SK-N-SH (cell line): ENCODE measurements around the gene RABGAP1L. TPM values are rescaled to one million over a fixed set of nuclear protein-coding genes. Genes with fewer than 3 reads are reported as not detected.

Experiments used
- CTCF ChIA-PET: fragments of 300-600, 350-600 bp; formaldehyde crosslinking; extraction: SDS; loops from one replicate; lab custom pipeline; 2021; lab: Yijun Ruan, JAX
- POLR2A ChIA-PET: fragments of 350-600 bp; sonication (Branson Sonifier 250); formaldehyde crosslinking; extraction: SDS; loops from one replicate; lab custom pipeline; 2020; ENCODE audit warnings: antibody characterized with exemption, inconsistent platforms; lab: Yijun Ruan, JAX
- DNase-seq: peaks from one replicate; pipeline ENCODE4 v3.0.0; 2012
- H2AFZ ChIP-seq: fragments of 200-600 bp; sonication (generic); 2 replicates; pipeline ENCODE4 v1.8.1; 2016; ENCODE audit warnings: antibody characterized with exemption, mild to moderate bottlenecking, low read depth
- H3F3A ChIP-seq: fragments of 200-600 bp; sonication (generic); replicated peaks from 2 replicates; pipeline ENCODE3; 2016; ENCODE audit warnings: antibody characterized with exemption, mild to moderate bottlenecking; ENCODE audit not compliant: insufficient read depth
- H3K27ac ChIP-seq, 2 experiments: fragments of 200-500 bp in 1 of 2; fragments of 200-600 bp in 1 of 2; sonication (Bioruptor generic) in 1 of 2; sonication (generic), shearing (Covaris generic) in 1 of 2; 2 replicates each; pipeline versions ENCODE4 v1.5.1 to v1.6.1; 2014 to 2016; ENCODE audit warnings: low read depth in 2 of 2, inconsistent platforms in 1 of 2, low read length in 1 of 2, mild to moderate bottlenecking in 1 of 2, mixed read lengths in 1 of 2
- H3K27me3 ChIP-seq: fragments of 200-600 bp; sonication (generic), shearing (Covaris generic); 2 replicates; pipeline ENCODE4 v1.6.1; 2016; ENCODE audit warnings: mixed run types; ENCODE audit not compliant: insufficient read depth
- H3K36me3 ChIP-seq, 2 experiments: fragments of 200-500 bp in 1 of 2; fragments of 200-600 bp in 1 of 2; sonication (Bioruptor generic) in 1 of 2; sonication (generic) in 1 of 2; replicated peaks in 1 of 2; 2 replicates each; pipeline versions ENCODE3 to v1.5.1; 2014 to 2016; ENCODE audit warnings: low read length in 1 of 2, mild to moderate bottlenecking in 1 of 2; ENCODE audit not compliant: insufficient read depth in 2 of 2, control insufficient read depth in 1 of 2
- H3K4me1 ChIP-seq, 2 experiments: fragments of 200-500 bp in 1 of 2; fragments of 200-600 bp in 1 of 2; sonication (Bioruptor generic) in 1 of 2; sonication (generic), shearing (Covaris generic) in 1 of 2; 2 replicates each; pipeline versions ENCODE4 v1.5.1 to v1.6.1; 2014 to 2016; ENCODE audit warnings: low read depth in 1 of 2, low read length in 1 of 2, mixed run types in 1 of 2; ENCODE audit not compliant: insufficient read depth in 2 of 2, control insufficient read depth in 1 of 2
- H3K4me2 ChIP-seq: fragments of 200-600 bp; sonication (generic), shearing (Covaris generic); 2 replicates; pipeline ENCODE4 v1.6.1; 2017; ENCODE audit warnings: mixed run types
- H3K4me3 ChIP-seq, 2 experiments: fragments of 200-500 bp in 1 of 2; fragments of 200-600 bp in 1 of 2; sonication (Bioruptor generic) in 1 of 2; sonication (generic), shearing (Covaris generic) in 1 of 2; 2 replicates each; pipeline versions ENCODE4 v1.5.1 to v1.8.1; 2014 to 2016; ENCODE audit warnings: low read depth in 2 of 2, inconsistent platforms in 1 of 2, low read length in 1 of 2, mild to moderate bottlenecking in 1 of 2, mixed read lengths in 1 of 2, moderate library complexity in 1 of 2
- H3K79me2 ChIP-seq: fragments of 200-600 bp; sonication (generic); 2 replicates; pipeline ENCODE4 v1.8.1; 2017; ENCODE audit warnings: mild to moderate bottlenecking; ENCODE audit not compliant: insufficient read depth
- H3K9ac ChIP-seq: fragments of 200-600 bp; sonication (generic); 2 replicates; pipeline ENCODE4 v1.6.1; 2017; ENCODE audit warnings: mixed run types
- H3K9me2 ChIP-seq: fragments of 200-600 bp; sonication (generic); 2 replicates; pipeline ENCODE4 v1.6.1; 2017; ENCODE audit warnings: mixed run types
- H3K9me3 ChIP-seq: fragments of 200-600 bp; sonication (generic); 2 replicates; pipeline ENCODE4 v1.6.1; 2017; ENCODE audit warnings: mixed run types, mild to moderate bottlenecking, moderate library complexity
- H4K20me1 ChIP-seq: fragments of 200-600 bp; sonication (generic); 2 replicates; pipeline ENCODE4 v1.6.1; 2017; ENCODE audit warnings: mild to moderate bottlenecking, mixed run types; ENCODE audit not compliant: insufficient read depth
- CHD2 ChIP-seq: fragments of 150-350 bp; IDR thresholded peaks from 2 replicates; pipeline ENCODE4 v1.6.1; 2018; ENCODE audit warnings: low read length; ENCODE audit not compliant: partially characterized antibody
- EP300 ChIP-seq, 2 experiments: IDR thresholded peaks; 2 replicates each; pipeline versions ENCODE4 v1.4.0 to v1.6.1; 2012; ENCODE audit warnings: borderline replicate concordance in 1 of 2, low read depth in 1 of 2, low read length in 1 of 2
- FOSL2 ChIP-seq: IDR thresholded peaks from 2 replicates; pipeline ENCODE4 v1.4.0; 2012; ENCODE audit warnings: low read depth, mild to moderate bottlenecking, moderate library complexity, borderline replicate concordance
- FOXJ3 ChIP-seq: sonication (generic); formaldehyde crosslinking; IDR thresholded peaks from 2 replicates; pipeline ENCODE4 v1.5.1; 2020; ENCODE audit warnings: mild to moderate bottlenecking, missing genetic modification reagents
- GABPA ChIP-seq: IDR thresholded peaks from 2 replicates; pipeline ENCODE4 v1.4.0; 2012; ENCODE audit warnings: low read depth, mild to moderate bottlenecking
- GATA2 ChIP-seq: sonication (generic); formaldehyde crosslinking; IDR thresholded peaks from 2 replicates; pipeline ENCODE4 v1.5.0; 2020; ENCODE audit warnings: mild to moderate bottlenecking, missing genetic modification reagents
- NFIC ChIP-seq: IDR thresholded peaks from 2 replicates; pipeline ENCODE4 v1.4.0; 2012; ENCODE audit warnings: borderline replicate concordance
- NRF1 ChIP-seq: IDR thresholded peaks from 2 replicates; pipeline ENCODE4 v1.6.1; 2012; ENCODE audit warnings: low read depth, mild to moderate bottlenecking, low read length
- RAD21 ChIP-seq: IDR thresholded peaks from 2 replicates; pipeline ENCODE4 v1.6.1; 2012; ENCODE audit warnings: mild to moderate bottlenecking, low read length
- RCOR1 ChIP-seq: fragments of 150-350 bp; IDR thresholded peaks from 2 replicates; pipeline ENCODE4 v1.6.1; 2017; ENCODE audit warnings: antibody characterized with exemption, low read length
- RXRA ChIP-seq: IDR thresholded peaks from 2 replicates; pipeline ENCODE4 v1.4.0; 2012; ENCODE audit warnings: low read depth, mild to moderate bottlenecking, borderline replicate concordance
- TCF12 ChIP-seq: IDR thresholded peaks from 2 replicates; pipeline ENCODE4 v1.4.0; 2012
- TEAD4 ChIP-seq: IDR thresholded peaks from 2 replicates; pipeline ENCODE4 v1.4.0; 2012; ENCODE audit warnings: mild to moderate bottlenecking, borderline replicate concordance; ENCODE audit not compliant: insufficient read depth
- WGBS: methylation state at CpG from one replicate; pipeline ENCODE4 v1.1.6; 2017; ENCODE audit warnings: low lambda C conversion rate; 5-methylcytosine and 5-hydroxymethylcytosine counted together
- polyA plus RNA-seq, 3 experiments: library from polyadenylated mRNA; depleted of rRNA; stranded (reverse); fragments of >200 nt; gene quantifications; 2 replicates each; pipeline ENCODE4 v1.2.3, GENCODE V29; 2012
- TF ChIP-seq, protein P1 (sequence below): fragments of 150-350 bp; IDR thresholded peaks from 2 replicates; pipeline ENCODE4 v1.6.1; 2016; ENCODE audit warnings: mild to moderate bottlenecking, low read depth, low read length
- TF ChIP-seq, protein P2 (sequence below): fragments of 200-600 bp; sonication (generic); IDR thresholded peaks from 2 replicates; pipeline ENCODE4 v1.6.1; 2017; ENCODE audit warnings: antibody characterized with exemption, mild to moderate bottlenecking, moderate library complexity
- TF ChIP-seq, protein P3 (sequence below): IDR thresholded peaks from 2 replicates; pipeline ENCODE4 v1.6.1; 2012; ENCODE audit warnings: mild to moderate bottlenecking, low read depth, low read length, moderate library complexity

RABGAP1L gene
- polyA plus RNA-seq, 1 of the 3 experiments (the other 2 are of a cell fraction) = 7.2 TPM

DNA sequence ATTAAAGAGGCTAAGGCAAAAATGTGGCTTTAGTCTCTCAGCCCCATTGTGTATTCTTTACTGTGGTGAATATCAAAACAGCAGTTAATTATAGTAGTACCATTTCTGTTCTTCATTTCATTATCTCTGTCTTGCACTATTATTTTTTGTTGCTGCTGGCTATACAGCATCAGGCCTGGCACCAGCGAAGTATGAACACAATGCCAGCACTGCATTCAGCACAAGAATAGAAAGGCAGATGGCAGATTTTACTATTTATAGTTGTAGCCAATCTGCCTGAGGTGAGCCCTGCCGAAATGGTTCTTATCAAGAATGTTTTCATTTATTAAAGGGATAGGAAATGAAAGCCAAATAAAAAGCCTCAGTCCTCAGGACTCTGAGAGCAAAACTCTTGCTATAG lies 360.5 kb downstream of the RABGAP1L start:
- no peak overlapping the region for H2AFZ ChIP-seq
- POLR2A ChIA-PET = no interaction called here
- H3K9ac ChIP-seq = no peak overlapping the region
- no peaks in the 10 kb centered on the region for H3F3A ChIP-seq
- 10% methylated on average over 2 of the region's 2 CpGs for WGBS
- CTCF ChIA-PET = no interaction called here
- H3K4me2 ChIP-seq = no peak overlapping the region
- H3K4me3 ChIP-seq = no peak overlapping the region
- H4K20me1 ChIP-seq = no peaks in the 10 kb centered on the region
- TF ChIP-seq GABPA (no peak), EP300 (IDR thresholded peaks at IDR 0.05; ENCODE audit: borderline replicate concordance in 1 of 2, low read depth in 1 of 2, low read length in 1 of 2) (peak in 1 of 2 experiments; percentile 78; a peak in 2 of 4 replicates), FOSL2 (no peak), RAD21 (peak; percentile 36), RCOR1 (peak; percentile 87; the same call in 1 of the 2 replicates), TCF12 (0 out of 2 replicates have a peak, but pooled peaks have one; percentile 13), TEAD4 (no peak), CHD2 (peak; percentile 39), NFIC (no peak), FOXJ3 (CRISPR knock-in tag) (peak; percentile 55; the same call in 1 of the 2 replicates), NRF1 (no peak), GATA2 (CRISPR knock-in tag) (peak; percentile 80), RXRA (no peak)
- TF ChIP-seq, protein P1, sequence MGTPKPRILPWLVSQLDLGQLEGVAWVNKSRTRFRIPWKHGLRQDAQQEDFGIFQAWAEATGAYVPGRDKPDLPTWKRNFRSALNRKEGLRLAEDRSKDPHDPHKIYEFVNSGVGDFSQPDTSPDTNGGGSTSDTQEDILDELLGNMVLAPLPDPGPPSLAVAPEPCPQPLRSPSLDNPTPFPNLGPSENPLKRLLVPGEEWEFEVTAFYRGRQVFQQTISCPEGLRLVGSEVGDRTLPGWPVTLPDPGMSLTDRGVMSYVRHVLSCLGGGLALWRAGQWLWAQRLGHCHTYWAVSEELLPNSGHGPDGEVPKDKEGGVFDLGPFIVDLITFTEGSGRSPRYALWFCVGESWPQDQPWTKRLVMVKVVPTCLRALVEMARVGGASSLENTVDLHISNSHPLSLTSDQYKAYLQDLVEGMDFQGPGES = no peak
- TF ChIP-seq, protein P2, sequence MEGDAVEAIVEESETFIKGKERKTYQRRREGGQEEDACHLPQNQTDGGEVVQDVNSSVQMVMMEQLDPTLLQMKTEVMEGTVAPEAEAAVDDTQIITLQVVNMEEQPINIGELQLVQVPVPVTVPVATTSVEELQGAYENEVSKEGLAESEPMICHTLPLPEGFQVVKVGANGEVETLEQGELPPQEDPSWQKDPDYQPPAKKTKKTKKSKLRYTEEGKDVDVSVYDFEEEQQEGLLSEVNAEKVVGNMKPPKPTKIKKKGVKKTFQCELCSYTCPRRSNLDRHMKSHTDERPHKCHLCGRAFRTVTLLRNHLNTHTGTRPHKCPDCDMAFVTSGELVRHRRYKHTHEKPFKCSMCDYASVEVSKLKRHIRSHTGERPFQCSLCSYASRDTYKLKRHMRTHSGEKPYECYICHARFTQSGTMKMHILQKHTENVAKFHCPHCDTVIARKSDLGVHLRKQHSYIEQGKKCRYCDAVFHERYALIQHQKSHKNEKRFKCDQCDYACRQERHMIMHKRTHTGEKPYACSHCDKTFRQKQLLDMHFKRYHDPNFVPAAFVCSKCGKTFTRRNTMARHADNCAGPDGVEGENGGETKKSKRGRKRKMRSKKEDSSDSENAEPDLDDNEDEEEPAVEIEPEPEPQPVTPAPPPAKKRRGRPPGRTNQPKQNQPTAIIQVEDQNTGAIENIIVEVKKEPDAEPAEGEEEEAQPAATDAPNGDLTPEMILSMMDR = no peak
- TF ChIP-seq, protein P3, sequence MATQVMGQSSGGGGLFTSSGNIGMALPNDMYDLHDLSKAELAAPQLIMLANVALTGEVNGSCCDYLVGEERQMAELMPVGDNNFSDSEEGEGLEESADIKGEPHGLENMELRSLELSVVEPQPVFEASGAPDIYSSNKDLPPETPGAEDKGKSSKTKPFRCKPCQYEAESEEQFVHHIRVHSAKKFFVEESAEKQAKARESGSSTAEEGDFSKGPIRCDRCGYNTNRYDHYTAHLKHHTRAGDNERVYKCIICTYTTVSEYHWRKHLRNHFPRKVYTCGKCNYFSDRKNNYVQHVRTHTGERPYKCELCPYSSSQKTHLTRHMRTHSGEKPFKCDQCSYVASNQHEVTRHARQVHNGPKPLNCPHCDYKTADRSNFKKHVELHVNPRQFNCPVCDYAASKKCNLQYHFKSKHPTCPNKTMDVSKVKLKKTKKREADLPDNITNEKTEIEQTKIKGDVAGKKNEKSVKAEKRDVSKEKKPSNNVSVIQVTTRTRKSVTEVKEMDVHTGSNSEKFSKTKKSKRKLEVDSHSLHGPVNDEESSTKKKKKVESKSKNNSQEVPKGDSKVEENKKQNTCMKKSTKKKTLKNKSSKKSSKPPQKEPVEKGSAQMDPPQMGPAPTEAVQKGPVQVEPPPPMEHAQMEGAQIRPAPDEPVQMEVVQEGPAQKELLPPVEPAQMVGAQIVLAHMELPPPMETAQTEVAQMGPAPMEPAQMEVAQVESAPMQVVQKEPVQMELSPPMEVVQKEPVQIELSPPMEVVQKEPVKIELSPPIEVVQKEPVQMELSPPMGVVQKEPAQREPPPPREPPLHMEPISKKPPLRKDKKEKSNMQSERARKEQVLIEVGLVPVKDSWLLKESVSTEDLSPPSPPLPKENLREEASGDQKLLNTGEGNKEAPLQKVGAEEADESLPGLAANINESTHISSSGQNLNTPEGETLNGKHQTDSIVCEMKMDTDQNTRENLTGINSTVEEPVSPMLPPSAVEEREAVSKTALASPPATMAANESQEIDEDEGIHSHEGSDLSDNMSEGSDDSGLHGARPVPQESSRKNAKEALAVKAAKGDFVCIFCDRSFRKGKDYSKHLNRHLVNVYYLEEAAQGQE = no peak
- H3K4me1 ChIP-seq = peaks cover 0 to 10% of the 10 kb centered on the region in 2 experiments; a peak in 2 of 4 replicates
- H3K9me3 ChIP-seq = no peaks in the 10 kb centered on the region
- no peaks in the 10 kb centered on the region for H3K27me3 ChIP-seq
- DNase-seq = peak; percentile 47
- H3K79me2 ChIP-seq = no peaks in the 10 kb centered on the region
- peak overlapping the region in 1 of 2 experiments; percentile 43; a peak in 1 of 4 replicates for H3K27ac ChIP-seq
- no peaks in the 10 kb centered on the region for H3K36me3 ChIP-seq
- no peaks in the 10 kb centered on the region for H3K9me2 ChIP-seq
